Left lung (tissue), 10 donors: ENCODE measurements around the gene C2orf78. TPM values are rescaled to one million over a fixed set of nuclear protein-coding genes. Genes with fewer than 3 reads are reported as not detected.

Source experiments
- ATAC-seq: fragments of 200-7000 bp; cut with Tn5 transposase; one replicate; pipeline ENCODE4 v1.9.1; 2020; ENCODE audit warnings: moderate library complexity
- DNase-seq, 4 donors: peaks; one replicate each; pipeline ENCODE4 v3.0.0-alpha.2; 2013 to 2020
- H3K27ac ChIP-seq, 2 donors: fragments of 200-600 bp; sonication (generic) in 1 of 2; one replicate each; pipeline versions ENCODE4 v1.5.0 to v1.8.0; 2020 to 2021
- H3K27me3 ChIP-seq, 2 donors: fragments of 200-600 bp; sonication (generic) in 1 of 2; one replicate each; pipeline versions ENCODE4 v1.5.0 to v1.8.0; 2020 to 2021
- H3K36me3 ChIP-seq, 2 donors: fragments of 200-600 bp; sonication (generic) in 1 of 2; one replicate each; pipeline versions ENCODE4 v1.5.0 to v1.8.0; 2020 to 2021
- H3K4me1 ChIP-seq, 2 donors: fragments of 200-600 bp; one replicate each; pipeline ENCODE4 v1.8.0; 2021
- H3K4me3 ChIP-seq, 2 donors: fragments of 200-600 bp; sonication (generic) in 1 of 2; one replicate each; pipeline versions ENCODE4 v1.5.0 to v1.8.0; 2020 to 2021; ENCODE audit warnings: mild to moderate bottlenecking in 1 of 2
- H3K9me3 ChIP-seq, 2 donors: fragments of 200-600 bp; sonication (generic) in 1 of 2; one replicate each; pipeline versions ENCODE4 v1.5.0 to v1.8.0; 2020 to 2021
- intact Hi-C, 2 donors: fragments of 100-400 bp; cut with DNase I; formaldehyde crosslinking; loops; one replicate each; pipeline versions ENCODE4 v1.11.2 to v1.14.2; 2022
- polyA plus RNA-seq, 6 donors: library from polyadenylated mRNA; unstranded; fragments of 120-200 nt; gene quantifications; one replicate each; pipeline ENCODE4 v1.2.1, GENCODE V29; 2013; ENCODE audit not compliant: insufficient read length in 6 of 6
- total RNA-seq, 2 donors: library from RNA; stranded (reverse); fragmentation: NEBNext Ultra II Directional; extraction: Animal tissue kit (Norgen Biotek cat#: 25700); gene quantifications; one replicate each; pipeline ENCODE4 v1.2.1, GENCODE V29; 2021
- TF ChIP-seq, protein P1 (sequence below), 2 donors: fragments of 200-600 bp; sonication (generic) in 1 of 2; IDR thresholded peaks; one replicate each; pipeline versions ENCODE4 v1.5.0 to v1.8.0; 2021; ENCODE audit warnings: antibody characterized with exemption in 2 of 2
- donor health status: DM: no; HTN: yes; CAD: no.
- donor health status: DM: no; HTN: no; CAD: no.

C2orf78 gene
- total and polyA plus RNA-seq, 8 donors = not detected

DNA sequence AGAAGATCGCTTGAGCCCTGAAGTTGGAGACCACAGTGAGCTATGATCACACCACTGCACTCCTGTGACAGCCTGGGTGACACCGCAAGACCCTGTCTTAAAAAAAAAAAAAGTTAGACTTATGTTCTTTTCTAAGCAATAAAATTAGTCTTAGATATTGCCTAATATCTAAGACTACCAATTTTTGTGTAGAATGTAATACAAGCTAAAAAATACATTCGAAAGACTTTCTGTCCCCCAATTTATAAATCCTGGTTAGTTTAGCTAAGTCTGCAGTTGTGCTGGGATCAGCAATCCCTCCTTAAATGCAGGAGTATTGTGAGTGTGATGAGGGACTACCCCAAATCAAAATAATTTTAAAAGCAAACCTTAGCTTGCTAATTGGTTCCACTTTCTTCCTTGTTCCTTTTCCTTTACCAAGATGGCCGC is 44.4 kb downstream of the C2orf78 start:
- Histone ChIP-seq H3K9me3 (no peaks in the 10 kb centered on the region), H3K4me1 (peaks cover 7 to 29% of the 10 kb centered on the region in 2 donors), H3K27ac (peak overlapping the region; percentile 92 to 97), H3K4me3 (peak overlapping the region; percentile 73 to 90), H3K27me3 (no peaks in the 10 kb centered on the region), H3K36me3 (peaks cover 0 to 18% of the 10 kb centered on the region in 2 donors)
- TF ChIP-seq, protein P1, sequence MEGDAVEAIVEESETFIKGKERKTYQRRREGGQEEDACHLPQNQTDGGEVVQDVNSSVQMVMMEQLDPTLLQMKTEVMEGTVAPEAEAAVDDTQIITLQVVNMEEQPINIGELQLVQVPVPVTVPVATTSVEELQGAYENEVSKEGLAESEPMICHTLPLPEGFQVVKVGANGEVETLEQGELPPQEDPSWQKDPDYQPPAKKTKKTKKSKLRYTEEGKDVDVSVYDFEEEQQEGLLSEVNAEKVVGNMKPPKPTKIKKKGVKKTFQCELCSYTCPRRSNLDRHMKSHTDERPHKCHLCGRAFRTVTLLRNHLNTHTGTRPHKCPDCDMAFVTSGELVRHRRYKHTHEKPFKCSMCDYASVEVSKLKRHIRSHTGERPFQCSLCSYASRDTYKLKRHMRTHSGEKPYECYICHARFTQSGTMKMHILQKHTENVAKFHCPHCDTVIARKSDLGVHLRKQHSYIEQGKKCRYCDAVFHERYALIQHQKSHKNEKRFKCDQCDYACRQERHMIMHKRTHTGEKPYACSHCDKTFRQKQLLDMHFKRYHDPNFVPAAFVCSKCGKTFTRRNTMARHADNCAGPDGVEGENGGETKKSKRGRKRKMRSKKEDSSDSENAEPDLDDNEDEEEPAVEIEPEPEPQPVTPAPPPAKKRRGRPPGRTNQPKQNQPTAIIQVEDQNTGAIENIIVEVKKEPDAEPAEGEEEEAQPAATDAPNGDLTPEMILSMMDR (IDR thresholded peaks at IDR 0.05) = no peak
- intact Hi-C loops = no loop called here
- DNase-seq (no peak), ATAC-seq (no peak)

DNA sequence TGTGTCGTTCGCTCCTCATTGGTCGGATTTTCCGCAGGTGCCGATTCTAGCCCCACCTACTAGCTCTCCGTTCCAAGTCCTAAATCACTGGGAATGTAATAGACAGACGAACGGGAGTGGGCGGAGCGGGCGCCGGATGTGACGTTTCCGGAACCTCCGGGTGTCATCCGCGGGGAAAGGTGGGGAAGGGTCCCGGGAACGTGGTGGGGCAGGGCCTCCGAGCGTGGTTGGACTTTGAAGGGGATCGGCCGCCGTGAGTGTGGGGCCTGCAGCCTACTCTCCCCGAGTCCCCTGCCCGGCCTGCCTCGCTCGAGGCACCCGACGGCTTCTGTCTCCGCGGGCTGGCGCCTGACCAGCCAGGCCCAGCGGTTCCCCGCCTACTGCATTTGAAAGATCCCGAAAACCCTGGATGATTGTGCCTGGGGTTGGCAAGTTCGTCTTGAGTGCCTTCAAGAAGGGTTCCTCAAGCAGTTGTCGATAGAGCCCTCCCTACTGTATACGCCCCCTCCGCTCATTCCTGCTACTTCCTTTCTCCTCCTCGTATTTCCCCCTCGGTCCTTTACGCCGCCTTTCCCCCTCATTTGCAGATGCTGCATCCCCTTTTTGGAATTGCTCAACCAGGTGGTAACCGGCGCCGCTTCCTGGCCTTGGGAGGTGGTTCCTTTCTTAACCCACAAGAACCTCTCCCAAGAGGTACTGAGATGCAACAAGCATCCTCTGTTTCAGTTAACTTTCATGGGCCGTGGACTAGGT is 45.0 kb downstream of the C2orf78 start, which contains the start of gene STAMBP:
TSS of gene STAMBP (plus strand) at position 144 of the 753 bp plus-strand sequence. CDS start 1,896 bp downstream, outside the sequence.
- H3K4me3 ChIP-seq = peak within 1 kb of the TSS; percentile 73 to 90
- no peaks in the 10 kb centered on the region for H3K27me3 ChIP-seq
- H3K36me3 ChIP-seq = peaks cover 0 to 23% of the 10 kb centered on the region in 2 donors
- TF ChIP-seq, protein P1 (IDR thresholded peaks at IDR 0.05) = no peak
- ATAC-seq (peak; percentile 99), DNase-seq (peak; percentile 96 to 98 (median 97))
- peak within 1 kb of the TSS; percentile 92 to 97 for H3K27ac ChIP-seq
- H3K9me3 ChIP-seq = no peaks in the 10 kb centered on the region
- intact Hi-C loops = no loop called here
- H3K4me1 ChIP-seq = peaks cover 7 to 29% of the 10 kb centered on the region in 2 donors

DNA sequence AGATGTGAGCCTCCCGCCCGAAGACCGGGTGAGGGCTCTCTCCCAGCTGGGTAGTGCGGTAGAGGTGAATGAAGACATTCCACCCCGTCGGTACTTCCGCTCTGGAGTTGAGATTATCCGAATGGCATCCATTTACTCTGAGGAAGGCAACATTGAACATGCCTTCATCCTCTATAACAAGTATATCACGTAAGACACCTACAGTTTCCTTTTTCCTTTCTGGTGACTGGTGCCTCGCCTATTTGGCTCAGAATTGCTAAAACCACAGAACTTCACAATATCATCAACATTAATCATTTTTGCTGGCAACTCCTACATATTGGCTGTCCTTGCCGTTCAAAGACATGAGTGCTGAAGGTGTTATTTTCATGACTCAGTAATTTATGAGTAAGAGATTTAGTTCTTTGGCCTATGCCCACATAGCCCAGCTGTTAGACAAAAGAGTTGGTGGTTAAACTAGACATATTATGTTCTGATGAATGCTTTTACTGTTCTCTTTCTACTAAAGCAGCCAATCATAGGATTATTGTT is 47.0 kb downstream of the C2orf78 start:
- H3K4me1 ChIP-seq = peaks cover 7 to 29% of the 10 kb centered on the region in 2 donors
- H3K27ac ChIP-seq = peak overlapping the region in 1 of 2 donors; percentile 19
- intact Hi-C loops = no loop called here
- TF ChIP-seq, protein P1 (IDR thresholded peaks at IDR 0.05) = no peak
- H3K4me3 ChIP-seq = no peak overlapping the region
- no peaks in the 10 kb centered on the region for H3K9me3 ChIP-seq
- peaks cover 0 to 39% of the 10 kb centered on the region in 2 donors for H3K36me3 ChIP-seq
- ATAC-seq (no peak), DNase-seq (no peak)
- H3K27me3 ChIP-seq = no peaks in the 10 kb centered on the region

DNA sequence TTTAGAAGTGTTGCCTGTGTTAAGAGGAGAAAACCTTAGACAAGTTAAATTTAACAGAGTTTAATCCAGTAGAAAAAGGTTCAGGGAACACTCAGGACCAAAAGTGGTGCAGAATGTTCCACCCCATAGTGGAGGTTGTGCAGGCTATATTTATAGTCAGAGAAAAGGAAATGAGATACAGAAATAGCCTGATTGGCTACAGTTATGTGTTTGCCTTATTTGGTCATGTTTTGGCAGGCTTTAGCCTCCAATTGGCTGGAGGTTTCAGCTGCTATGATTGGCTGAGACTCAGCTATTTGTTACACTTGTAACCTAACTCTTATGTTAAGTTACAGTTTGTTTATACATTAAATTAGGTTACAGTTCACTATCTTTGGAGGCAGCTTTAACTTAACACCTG is 48.9 kb downstream of the C2orf78 start:
- DNase-seq (peak in 1 of 4 donors; percentile 7), ATAC-seq (no peak)
- H3K27ac ChIP-seq = no peak overlapping the region
- peaks cover 7 to 38% of the 10 kb centered on the region in 2 donors for H3K4me1 ChIP-seq
- TF ChIP-seq, protein P1 (IDR thresholded peaks at IDR 0.05) = no peak
- H3K27me3 ChIP-seq = no peaks in the 10 kb centered on the region
- intact Hi-C loops = no loop called here
- no peak overlapping the region for H3K4me3 ChIP-seq
- no peaks in the 10 kb centered on the region for H3K9me3 ChIP-seq
- peaks cover 0 to 45% of the 10 kb centered on the region in 2 donors for H3K36me3 ChIP-seq
